RCC 7860 (cell line): ENCODE measurements around the gene CNOT6.
"Not testable (repeated sequence)": the region's sequence is repeated elsewhere in the genome, so short reads cannot be mapped to it uniquely, and the experiment has no call there.

Experiments used
- DNase-seq: peaks from one replicate; pipeline ENCODE4 v3.0.0-alpha.2; 2015; ENCODE audit warnings: low spot score
- FAIRE-seq: peaks from 2 replicates; lab custom pipeline; 2012; peaks lifted over from hg19 to GRCh38; lab: Jason Lieb, UNC

Gene CNOT6

GRCh38 chr5:180470966-180471582, 23.1 kb upstream of the CNOT6 start:
- FAIRE-seq (no peak), DNase-seq (peak; percentile 29)

DNA sequence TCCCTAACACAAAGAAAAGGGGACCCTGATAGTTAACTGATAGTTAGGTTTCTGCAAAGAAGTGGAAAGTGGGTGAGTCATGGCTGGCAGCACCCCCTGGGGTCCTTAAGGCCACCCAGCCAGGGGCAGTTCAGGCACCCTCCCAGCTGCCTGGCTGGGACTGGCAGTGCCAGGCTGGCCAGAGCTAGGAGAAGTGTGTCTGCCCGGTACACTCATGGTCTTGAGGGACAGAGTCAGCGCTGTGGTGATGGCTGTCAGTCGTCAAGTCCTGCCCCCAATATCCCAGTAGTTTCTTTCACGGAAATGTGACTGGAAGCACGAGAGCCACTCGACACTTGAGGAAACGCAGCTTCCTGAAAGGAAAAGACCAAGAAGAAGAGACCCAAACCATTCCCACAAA, 22.3 kb upstream of the CNOT6 start:
- DNase-seq (no peak), FAIRE-seq (no peak)

DNA sequence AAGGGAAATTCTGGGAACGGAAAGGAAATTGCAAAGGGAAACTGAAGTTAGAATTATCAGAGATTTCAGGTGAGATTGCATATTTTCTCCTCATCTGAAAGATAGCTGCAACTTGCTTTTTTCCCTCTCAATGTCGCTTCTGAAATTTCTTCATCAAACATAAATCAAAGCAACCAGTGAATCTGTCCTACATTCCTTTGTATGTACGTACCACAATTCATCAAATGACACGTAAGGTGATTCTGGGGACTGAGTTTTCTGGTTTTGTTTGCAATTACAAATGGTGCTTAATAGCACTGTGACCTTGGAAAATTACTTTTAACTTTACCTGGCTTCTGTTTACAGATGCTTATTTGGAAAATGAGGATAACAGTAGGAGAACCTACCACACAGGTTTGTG, 21.9 kb upstream of the CNOT6 start:
- no peak for FAIRE-seq
- DNase-seq = no peak

GRCh38 chr5:180473386-180473785, 20.8 kb upstream of the CNOT6 start:
- FAIRE-seq, DNase-seq: not testable (repeated sequence)

GRCh38 chr5:180474569-180474968, 19.6 kb upstream of the CNOT6 start:
- FAIRE-seq (no peak), DNase-seq (no peak)

DNA sequence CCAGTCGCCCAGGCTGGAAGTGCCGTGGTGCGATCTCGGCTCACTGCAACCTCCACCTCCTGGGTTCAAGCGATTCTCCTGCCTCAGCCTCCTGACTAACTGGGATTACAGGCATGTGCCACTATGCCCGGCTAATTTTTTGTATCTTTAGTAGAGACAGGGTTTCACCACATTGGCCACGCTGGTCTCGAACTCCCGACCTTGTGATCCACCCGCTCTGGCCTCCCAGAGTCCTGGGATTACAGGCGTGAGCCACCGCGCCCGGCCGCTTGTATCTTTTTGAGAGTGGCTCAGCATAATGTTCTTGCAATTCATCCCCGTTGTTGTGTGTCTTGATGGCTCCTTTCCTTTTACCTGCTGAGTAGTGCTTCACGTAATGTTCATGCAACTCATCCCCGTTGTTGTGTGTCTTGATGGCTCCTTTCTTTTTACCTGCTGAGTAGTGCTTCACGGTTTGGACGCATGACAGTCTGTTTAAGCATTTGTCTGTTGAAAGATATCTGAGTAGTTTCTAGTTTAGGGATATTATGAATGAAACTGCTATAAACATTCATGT, 18.1 kb upstream of the CNOT6 start:
- not testable (repeated sequence) for FAIRE-seq, DNase-seq

DNA sequence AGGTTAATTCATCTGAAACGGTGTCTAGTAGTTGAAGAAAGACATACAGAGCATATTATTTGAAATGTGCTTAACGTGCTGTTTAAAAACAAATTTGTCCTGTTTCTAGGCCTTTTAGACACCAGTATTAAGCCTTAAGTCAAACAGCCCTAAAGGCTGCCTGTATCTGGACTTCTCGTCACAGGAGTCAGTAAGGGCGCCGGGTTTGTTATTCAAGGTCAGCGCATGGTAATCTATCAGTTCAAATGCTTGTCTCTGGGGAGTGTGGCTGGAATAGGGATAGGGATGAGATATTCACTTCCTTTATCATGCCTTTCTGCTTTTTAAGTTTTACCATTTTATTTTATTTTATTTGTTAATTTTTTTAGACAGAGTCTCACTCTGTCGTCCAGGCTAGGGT, 9.4 kb upstream of the CNOT6 start:
- FAIRE-seq = no peak

GRCh38 chr5:180486636-180487149, 7.5 kb upstream of the CNOT6 start:
- FAIRE-seq (no peak), DNase-seq (peak; percentile 40)

More for the DNA sequence above, 9.4 kb upstream of the CNOT6 start:
- no peak for DNase-seq

DNA sequence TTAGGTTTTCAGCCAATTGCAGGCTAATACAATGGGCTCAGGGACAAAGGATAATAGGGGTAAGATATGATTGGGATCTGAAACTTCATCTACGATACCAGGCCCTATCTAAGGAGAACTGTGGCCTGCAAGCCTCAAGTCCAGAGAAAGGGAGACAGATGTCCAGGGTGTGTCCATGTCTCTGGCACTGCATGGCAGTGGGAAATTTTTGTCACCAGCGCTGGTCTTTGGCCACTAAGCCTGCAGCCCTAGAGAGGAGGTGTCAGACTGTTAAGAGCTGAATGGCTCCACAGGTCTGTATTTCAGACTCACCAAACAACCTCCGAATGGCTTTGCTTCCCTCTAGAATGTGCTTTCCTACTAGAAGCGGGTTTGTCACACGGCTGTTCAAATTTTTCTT, 6.6 kb upstream of the CNOT6 start:
- DNase-seq = no peak
- no peak for FAIRE-seq

DNA sequence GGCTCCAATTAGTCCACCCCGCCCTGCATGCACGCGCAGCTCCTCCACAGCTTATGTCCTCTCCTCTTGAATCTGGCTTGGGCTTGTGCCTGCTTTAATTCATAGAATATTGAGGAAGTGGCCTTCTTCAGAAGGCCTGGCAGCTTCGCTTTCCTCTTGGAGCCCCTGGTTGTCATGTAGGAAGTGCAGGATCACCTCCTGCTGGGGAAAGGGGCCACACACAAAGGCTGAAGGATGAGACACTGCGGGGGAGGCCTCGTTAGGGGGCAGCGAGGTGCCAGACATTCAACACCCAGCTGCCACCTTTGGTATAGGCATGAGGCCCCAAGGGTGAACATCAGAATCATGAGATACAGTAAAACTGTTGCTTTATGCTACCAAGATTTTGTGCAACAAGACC, 2.7 kb upstream of the CNOT6 start:
- no peak for DNase-seq
- no peak for FAIRE-seq

DNA sequence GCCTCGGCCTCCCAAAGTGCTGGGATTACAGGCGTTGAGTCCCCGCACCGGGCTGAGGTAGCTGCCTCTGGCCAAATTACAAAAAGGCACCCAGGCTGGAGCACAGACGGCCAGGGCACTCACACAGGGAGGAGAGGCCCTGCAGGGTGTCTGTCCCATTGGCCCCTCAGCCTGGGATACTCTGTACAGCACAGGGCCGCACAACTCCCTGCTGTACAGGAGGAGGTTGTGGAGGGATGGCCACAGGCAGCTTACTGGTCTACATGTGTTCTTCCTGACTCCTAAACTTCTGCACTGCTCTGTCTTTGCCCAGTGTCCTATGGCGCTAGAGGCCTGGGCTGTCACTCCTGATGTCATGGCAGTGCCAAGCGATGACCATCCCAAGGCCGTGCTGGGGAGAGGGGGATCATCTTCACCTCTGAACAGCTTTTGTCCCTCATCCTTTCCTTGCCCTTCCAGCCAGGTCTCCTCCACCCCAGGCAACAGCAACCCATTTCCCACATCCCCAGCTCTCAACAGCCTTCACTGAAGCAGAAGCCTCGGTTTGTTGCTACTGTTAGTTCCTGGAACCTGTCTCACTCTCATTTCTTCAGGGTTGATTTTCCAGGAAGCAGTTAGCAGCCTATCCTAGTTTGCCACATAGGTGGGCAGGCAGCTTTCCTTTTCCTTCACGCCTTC, 1.8 kb upstream of the CNOT6 start:
- no peak for DNase-seq
- FAIRE-seq = no peak

- FAIRE-seq = no peak
- no peak for DNase-seq
Measured at GRCh38 chr5:180494510-180495181, 467 bp downstream of the CNOT6 start.

DNA sequence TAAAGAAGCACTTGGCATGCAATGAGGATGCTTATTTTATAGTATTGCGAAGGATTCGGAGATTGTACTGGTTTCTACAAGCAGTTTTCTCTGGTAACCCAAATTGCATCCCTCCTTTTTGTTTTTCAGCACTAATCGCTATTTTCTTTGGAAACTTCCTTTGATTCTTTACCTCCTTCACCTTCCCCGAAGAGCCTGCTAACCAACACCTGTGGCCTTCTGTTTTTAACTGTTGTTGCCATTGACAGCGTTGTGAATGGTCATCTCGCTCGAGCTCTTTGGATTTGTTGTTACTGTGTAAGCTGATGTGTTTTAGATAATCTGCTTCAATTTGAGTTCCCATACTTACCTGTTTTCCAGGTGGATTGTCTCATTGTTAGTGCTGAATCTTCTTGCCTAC, 1.1 kb downstream of the CNOT6 start:
- no peak for FAIRE-seq
- DNase-seq = no peak

GRCh38 chr5:180495991-180496741, 2.0 kb downstream of the CNOT6 start:
- DNase-seq (no peak), FAIRE-seq (no peak)

DNA sequence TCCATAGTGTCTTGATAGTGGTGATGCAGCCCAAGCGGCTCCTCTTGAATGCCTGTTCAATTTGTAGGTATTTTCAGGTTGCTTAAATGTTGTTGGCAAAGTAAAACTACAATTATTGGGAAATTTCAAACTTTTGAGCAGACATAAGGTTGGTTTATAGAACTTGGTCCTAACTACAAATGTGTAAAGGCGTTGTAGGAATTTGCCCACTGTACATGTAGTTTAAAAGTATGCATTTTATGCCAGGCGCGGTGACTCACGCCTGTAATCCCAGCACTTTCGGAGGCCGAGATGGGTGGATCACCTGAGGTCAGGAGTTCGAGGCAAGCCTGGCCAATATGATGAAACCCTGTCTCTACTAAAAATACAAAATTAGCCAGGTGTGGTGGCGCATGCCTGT, 2.6 kb downstream of the CNOT6 start:
- FAIRE-seq, DNase-seq: not testable (repeated sequence)

DNA sequence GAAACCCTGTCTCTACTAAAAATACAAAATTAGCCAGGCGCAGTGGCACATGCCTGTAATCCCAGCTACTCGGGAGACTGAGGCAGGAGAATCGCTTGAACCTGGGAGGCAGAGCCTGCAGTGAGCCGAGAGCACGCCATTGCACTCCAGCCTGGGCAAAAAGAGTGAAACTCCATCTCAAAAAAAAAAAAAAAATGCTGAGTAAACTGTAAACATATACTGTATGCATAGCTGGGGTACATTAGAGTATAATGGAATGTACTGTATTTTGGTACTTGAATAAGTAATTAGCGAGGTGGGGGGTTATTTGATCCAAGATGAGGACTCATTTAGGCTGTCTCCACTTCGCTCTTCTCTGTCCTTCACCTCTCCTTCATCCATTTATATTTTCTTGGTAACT, 3.7 kb downstream of the CNOT6 start:
- DNase-seq, FAIRE-seq: not testable (repeated sequence)

DNA sequence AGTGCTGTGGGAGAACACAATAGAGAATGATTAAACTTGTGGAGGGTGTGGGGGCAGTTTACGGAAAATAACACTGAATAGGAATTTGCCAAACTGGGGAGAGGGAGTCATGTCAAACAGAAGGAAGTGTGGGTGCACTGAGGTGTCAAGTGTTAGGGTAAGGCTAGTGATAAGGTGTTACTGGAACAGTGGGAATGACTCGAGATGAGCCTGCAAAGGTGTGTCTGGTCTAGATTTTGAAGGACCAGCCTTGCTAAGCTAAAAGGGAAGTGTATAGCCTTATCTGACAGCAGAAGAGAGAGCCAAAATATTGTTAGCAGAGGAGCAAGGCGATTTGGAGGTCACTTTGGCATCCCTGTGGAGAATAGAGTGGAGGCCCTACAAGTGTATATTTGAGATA, 4.2 kb downstream of the CNOT6 start:
- no peak for FAIRE-seq
- DNase-seq = no peak

DNA sequence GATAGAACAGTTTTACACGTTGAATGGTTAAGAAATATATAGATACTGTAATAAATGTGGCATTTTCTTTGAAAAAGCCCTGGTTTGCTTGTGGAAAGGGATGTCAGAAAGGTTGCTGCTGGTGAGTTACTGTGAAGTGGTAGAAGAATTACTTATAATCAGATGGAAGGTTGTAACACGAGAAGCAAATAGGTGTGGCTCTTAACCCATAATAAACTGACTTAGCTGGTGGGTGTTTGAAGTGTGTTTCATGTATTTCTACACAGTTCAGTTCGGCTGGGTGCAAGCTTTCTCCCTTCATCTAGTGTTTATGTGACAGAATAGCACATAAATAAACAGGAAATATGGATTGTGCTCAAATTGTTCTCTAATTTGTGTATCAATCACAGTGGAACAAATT, 5.5 kb downstream of the CNOT6 start:
- FAIRE-seq (no peak), DNase-seq (no peak)

DNA sequence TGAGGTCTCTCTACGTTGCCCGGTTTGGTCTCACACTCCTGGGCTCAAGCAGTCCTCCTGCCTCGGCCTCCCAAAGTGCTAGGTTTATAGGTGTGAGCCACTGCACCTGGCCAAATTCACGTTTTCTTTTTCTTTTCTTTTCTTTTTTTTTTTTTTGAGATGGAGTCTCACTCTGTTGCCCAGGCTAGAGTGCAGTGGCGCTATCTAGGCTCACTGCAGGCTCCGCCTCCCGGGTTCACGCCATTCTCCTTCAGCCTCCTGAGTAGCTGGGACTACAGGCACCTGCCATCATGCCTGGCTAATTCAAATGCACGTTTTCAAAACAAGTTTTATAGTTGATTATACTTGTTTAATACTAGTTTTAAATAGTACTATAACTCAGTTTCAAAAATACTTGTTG, 6.1 kb downstream of the CNOT6 start:
- FAIRE-seq = not testable (repeated sequence)

DNA sequence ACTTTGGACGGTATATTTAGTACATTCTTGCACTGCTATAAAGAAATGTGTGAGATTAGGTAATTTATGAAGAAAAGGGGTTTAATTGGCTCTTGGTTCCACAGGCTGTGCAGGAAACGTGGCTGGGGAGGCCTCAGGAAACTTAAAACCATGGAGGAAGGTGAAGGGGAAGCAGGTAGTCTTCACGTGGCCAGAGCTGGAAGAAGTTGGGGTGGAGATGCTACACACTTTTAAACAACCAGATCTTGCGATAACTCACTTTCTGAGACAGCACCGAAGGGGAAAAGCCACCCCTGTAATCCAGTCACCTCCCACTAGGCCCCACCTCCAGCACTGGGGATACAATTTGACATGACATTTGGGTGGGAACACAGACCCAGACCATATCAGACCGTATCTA, 13.5 kb downstream of the CNOT6 start:
- FAIRE-seq (no peak), DNase-seq (no peak)

More for the DNA sequence above, 6.1 kb downstream of the CNOT6 start:
- not testable (repeated sequence) for DNase-seq

- no peak for FAIRE-seq
- no peak for DNase-seq
Measured at GRCh38 chr5:180515294-180515693, 21.1 kb downstream of the CNOT6 start.
